IPS DF 6.9 (cell line): ENCODE data around the gene DEDD2.

Experiments
- DNase-seq: peaks from one replicate; pipeline ENCODE4 v3.0.0-alpha.2; 2013; ENCODE audit warnings: low read depth, low spot score
- H3K27ac ChIP-seq: one replicate; pipeline ENCODE4 v1.5.1; 2013; ENCODE audit warnings: low read length, control low read depth
- H3K27me3 ChIP-seq: 2 replicates; pipeline ENCODE4 v1.6.1; 2013; ENCODE audit warnings: mild to moderate bottlenecking, low read length; ENCODE audit not compliant: control insufficient read depth, insufficient read depth
- H3K36me3 ChIP-seq: 2 replicates; pipeline ENCODE4 v1.6.1; 2013; ENCODE audit warnings: low read length; ENCODE audit not compliant: control insufficient read depth, insufficient read depth
- H3K4me1 ChIP-seq: 2 replicates; pipeline ENCODE4 v1.6.1; 2013; ENCODE audit warnings: low read length; ENCODE audit not compliant: control insufficient read depth, insufficient read depth
- H3K4me3 ChIP-seq: 2 replicates; pipeline ENCODE4 v1.5.1; 2013; ENCODE audit warnings: mild to moderate bottlenecking, low read length
- H3K9me3 ChIP-seq: 2 replicates; pipeline ENCODE4 v1.6.1; 2013; ENCODE audit warnings: low read length, inconsistent platforms; ENCODE audit not compliant: control insufficient read depth, insufficient read depth
- WGBS: extraction: QIAGEN DNeasy Blood & Tissue Kit; methylation state at CpG from one replicate; pipeline ENCODE4 v1.1.7; 2013; ENCODE audit warnings: mixed read lengths, missing lambda C conversion rate; ENCODE audit not compliant: insufficient read length, insufficient coverage; 5-methylcytosine and 5-hydroxymethylcytosine counted together

The DEDD2 gene

DNA sequence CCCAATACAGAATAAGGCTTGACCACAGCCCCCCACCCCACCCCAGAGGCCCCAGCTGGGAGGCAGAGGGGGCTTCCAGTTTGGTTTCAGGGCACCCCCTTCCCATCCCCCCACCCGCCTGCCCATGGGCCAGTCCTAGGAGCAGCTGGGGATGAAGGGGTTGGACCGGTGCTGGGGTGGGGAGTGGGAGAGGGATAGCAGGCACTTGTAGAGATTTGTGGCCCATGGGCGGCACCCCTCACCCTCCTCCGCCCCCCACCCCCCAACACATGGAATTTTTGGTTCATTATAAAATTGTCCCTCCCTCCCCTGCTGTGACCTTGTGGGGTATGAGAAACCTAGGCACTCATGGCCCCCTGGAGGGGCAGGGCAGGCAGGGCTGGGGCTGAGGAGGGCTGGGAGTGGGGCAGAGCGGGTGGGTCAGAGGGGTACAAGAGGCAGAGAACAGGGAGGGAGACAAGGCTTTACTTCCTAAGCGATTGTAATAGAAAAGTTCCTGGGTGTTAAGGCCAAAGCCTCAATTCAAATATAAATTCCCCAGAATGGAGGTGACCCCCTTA, 30.2 kb upstream of the DEDD2 start:
- no CpG with 5 or more reads among the region's 6 CpGs for WGBS
- Histone ChIP-seq H3K27me3 (no peaks in the 10 kb centered on the region), H3K9me3 (no peaks in the 10 kb centered on the region), H3K36me3 (peaks cover 7% of the 10 kb centered on the region; the same call in 1 of the 2 replicates), H3K27ac (no peak overlapping the region), H3K4me3 (no peak overlapping the region), H3K4me1 (peaks cover 14% of the 10 kb centered on the region)
- DNase-seq, result no peak

DNA sequence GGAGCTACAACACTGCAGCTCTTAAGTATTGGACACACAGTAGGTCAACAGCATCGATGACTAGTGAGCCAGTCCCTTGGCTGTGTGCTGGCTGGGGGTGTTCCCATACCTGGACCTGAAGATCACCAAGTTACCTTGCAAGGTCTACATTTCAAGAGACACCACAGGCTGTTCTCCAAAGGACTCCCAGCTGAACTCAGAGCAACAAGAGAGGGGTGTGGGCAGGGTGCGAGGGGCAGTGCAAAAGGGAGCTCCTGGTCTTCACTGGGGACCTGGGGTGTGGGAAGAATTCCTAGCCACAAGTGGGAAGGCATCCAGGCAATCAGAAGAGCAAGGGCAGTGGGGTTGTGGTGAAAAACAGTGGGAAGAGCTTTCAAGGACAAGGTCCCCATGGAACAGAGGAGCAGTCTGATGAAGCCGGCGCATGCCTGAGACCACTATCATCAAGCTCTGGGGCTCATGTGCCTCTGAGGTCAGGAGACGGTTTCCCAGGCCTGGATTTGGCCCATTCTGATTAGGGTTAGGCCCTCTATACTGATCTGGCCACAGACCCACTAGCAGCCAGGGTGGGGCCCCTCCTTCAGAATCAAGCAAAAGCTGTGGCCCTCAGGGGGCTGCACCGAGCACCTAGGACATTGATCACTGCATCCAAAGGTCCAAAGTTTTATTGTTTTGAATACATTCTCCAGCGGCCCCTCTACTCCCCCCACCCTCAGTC, 29.6 kb upstream of the DEDD2 start:
- Histone ChIP-seq H3K4me3 (no peak overlapping the region), H3K27me3 (no peaks in the 10 kb centered on the region), H3K27ac (no peak overlapping the region), H3K9me3 (no peaks in the 10 kb centered on the region), H3K4me1 (peaks cover 10% of the 10 kb centered on the region), H3K36me3 (peaks cover 7% of the 10 kb centered on the region; the same call in 1 of the 2 replicates)
- no CpG with 5 or more reads among the region's 7 CpGs for WGBS
- DNase-seq, result no peak

- Histone ChIP-seq H3K36me3 (peaks cover 7% of the 10 kb centered on the region; the same call in 1 of the 2 replicates), H3K4me1 (peaks cover 6% of the 10 kb centered on the region), H3K27ac (no peak overlapping the region), H3K4me3 (no peak overlapping the region), H3K9me3 (no peaks in the 10 kb centered on the region), H3K27me3 (no peaks in the 10 kb centered on the region)
- no CpG with 5 or more reads among the region's 10 CpGs for WGBS
- no peak for DNase-seq
These were observed 28.9 kb upstream of the DEDD2 start for GRCh38 chr19:42246143-42246921.

GRCh38 chr19:42245231-42245630, 27.8 kb upstream of the DEDD2 start:
- Histone ChIP-seq H3K4me3 (no peak overlapping the region), H3K9me3 (no peaks in the 10 kb centered on the region), H3K36me3 (peaks cover 4% of the 10 kb centered on the region; the same call in 1 of the 2 replicates), H3K4me1 (peaks cover 4% of the 10 kb centered on the region), H3K27ac (no peak overlapping the region), H3K27me3 (no peaks in the 10 kb centered on the region)
- no CpG with 5 or more reads among the region's 10 CpGs for WGBS
- no peak for DNase-seq

DNA sequence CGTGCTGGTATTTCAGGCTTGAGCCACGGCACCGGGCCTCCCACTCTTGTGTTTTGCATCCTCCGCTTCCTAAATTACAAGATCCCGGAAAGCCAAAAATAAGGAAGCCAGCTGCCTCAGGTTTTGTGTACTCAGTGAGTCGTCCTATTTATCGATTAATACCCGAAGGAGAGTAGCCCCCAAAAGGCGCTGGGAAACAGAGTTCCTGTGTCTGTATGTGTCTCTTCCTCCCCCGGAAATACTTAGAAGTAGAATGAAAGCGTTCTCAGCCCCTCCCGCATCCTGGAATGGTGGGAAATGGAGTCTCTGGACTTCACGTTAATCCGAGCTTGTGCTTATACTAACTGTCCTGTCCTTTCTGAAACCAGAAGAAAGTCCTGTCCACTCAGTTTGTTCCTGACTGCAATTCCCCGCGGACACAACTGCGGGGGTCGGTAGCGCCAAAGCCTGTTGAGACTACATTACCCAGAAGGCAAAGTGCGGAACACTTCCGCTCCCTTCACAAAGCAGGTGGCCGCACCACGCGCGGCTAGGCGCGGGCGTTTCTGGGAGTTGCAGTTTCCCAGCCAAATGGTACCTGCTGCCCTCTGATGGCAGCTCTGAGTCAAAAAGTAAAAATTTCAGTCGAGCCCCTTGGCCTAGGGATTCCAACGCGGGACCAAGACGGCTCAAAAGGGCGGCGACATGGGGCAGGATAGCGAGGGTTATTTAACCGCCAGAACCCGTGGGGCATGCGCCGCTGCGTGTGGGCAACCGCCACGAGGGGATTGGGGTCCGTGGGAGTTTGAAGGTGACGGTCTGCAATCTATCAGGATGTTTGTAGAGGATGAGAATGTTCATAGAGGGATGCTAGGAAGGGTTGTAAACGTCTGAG, 27.1 kb upstream of the DEDD2 start:
- no peaks in the 10 kb centered on the region for H3K27me3 ChIP-seq
- H3K4me1 ChIP-seq, result peaks cover 4% of the 10 kb centered on the region
- DNase-seq, result peak; percentile 90
- H3K36me3 ChIP-seq, result peaks cover 6% of the 10 kb centered on the region
- peak overlapping the region; percentile 39; the same call in 1 of the 2 replicates for H3K4me3 ChIP-seq
- no peaks in the 10 kb centered on the region for H3K9me3 ChIP-seq
- no CpG with 5 or more reads among the region's 45 CpGs for WGBS
- no peak overlapping the region for H3K27ac ChIP-seq

DNA sequence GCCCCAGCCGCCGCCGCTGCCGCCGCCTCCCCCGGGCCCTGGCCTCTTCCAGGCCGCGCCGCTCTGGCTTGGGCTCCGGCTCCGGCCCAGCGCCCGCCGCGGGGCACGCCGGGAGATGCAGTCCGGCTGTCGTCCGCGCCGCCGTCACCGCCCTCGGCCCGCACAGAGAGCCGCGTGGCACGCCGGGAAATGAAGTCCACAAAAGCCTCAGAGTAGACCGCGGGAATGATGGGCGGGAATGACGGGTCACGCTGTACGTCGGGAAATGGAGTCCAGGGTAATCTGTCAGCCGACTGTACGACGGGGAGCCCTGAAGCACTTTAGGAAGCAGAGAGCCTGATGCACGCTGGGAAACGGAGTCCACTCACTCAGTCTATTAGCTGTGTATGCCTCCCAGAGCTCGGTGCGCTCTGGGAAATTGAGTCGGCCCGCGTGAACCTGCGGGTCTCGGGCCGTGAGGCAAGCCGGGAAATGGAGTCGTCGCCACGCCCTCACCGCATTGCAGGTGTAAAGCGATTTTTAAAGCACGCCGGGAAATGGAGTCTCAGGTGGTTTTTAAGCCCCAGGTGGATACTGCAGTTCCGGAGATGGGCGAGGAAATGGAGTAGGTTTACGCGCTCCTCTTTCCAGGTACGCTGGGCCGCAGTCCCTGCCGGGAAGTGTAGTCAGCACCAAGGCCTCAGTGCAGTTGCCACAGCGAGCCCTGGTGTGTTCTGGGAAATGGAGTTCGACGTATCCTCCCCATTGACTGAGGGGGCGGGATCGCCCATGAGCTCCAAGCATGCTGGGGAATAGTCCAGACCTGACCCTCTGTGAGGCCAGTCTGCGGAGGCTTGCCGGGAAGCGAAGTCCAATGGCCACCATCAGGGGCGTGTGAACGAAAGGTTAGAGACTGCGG, 25.3 kb upstream of the DEDD2 start, which contains the start of gene GSK3A:
Gene GSK3A, minus strand, starts transcription at position 91 of the 898 bp plus-strand sequence. CDS start 137 bp downstream, outside the sequence.
- no CpG with 5 or more reads among the region's 76 CpGs for WGBS

DNA sequence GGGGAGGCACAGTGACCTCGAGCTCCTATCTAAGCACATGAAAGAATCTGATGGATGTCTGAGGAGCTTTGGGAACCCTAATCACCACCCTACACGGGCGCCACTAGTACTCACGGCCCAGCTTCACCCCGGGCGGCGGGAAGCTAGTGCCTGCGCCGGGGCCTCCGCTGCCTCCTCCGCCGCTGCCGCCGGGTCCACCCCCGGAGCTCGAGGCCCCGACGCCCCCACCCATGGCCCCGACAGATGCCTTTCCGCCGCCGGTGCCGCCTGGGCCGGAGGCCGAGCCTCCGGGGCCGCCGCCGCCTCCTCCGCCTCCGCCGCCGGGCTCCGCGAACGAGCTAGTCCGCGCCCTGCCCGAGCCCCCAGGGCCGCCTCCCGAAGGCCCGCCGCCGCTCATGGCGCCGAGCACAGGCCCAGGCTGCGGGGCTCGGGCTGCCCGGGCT, 24.6 kb upstream of the DEDD2 start:
- Histone ChIP-seq H3K27ac (no peak overlapping the region), H3K4me1 (peaks cover 4% of the 10 kb centered on the region), H3K36me3 (peaks cover 5% of the 10 kb centered on the region), H3K9me3 (no peaks in the 10 kb centered on the region), H3K27me3 (no peaks in the 10 kb centered on the region), H3K4me3 (peak overlapping the region; percentile 65)
- WGBS, result no CpG with 5 or more reads among the region's 49 CpGs
- DNase-seq, result no peak

More for the DNA sequence above, 25.3 kb upstream of the DEDD2 start, which contains the start of gene GSK3A:
- Histone ChIP-seq H3K36me3 (peaks cover 5% of the 10 kb centered on the region), H3K4me3 (peak within 1 kb of the TSS; percentile 65), H3K27ac (no peak within 1 kb of the TSS), H3K27me3 (no peaks in the 10 kb centered on the region), H3K4me1 (peaks cover 4% of the 10 kb centered on the region), H3K9me3 (no peaks in the 10 kb centered on the region)
- peak; percentile 99 for DNase-seq

- H3K9me3 ChIP-seq, result no peaks in the 10 kb centered on the region
- DNase-seq, result no peak
- WGBS, result no CpG with 5 or more reads among the region's 3 CpGs
- peaks cover 3% of the 10 kb centered on the region for H3K4me1 ChIP-seq
- H3K27me3 ChIP-seq, result no peaks in the 10 kb centered on the region
- no peak overlapping the region for H3K27ac ChIP-seq
- peaks cover 5% of the 10 kb centered on the region for H3K36me3 ChIP-seq
- H3K4me3 ChIP-seq, result no peak overlapping the region
These were observed 23.8 kb upstream of the DEDD2 start for GRCh38 chr19:42241279-42241678.

GRCh38 chr19:42239544-42240220, 22.2 kb upstream of the DEDD2 start:
- WGBS, result no CpG with 5 or more reads among the region's 10 CpGs
- Histone ChIP-seq H3K27ac (no peak overlapping the region), H3K4me3 (no peak overlapping the region)

More at GRCh38 chr19:42239544-42240220, 22.2 kb upstream of the DEDD2 start:
- H3K4me1 ChIP-seq, result no peaks in the 10 kb centered on the region
- DNase-seq, result no peak
- H3K27me3 ChIP-seq, result no peaks in the 10 kb centered on the region
- H3K36me3 ChIP-seq, result peaks cover 12% of the 10 kb centered on the region
- H3K9me3 ChIP-seq, result no peaks in the 10 kb centered on the region
